A549 (cell line): ENCODE measurements around the gene RUNX2.

Experiments
- CTCF ChIP-seq: fragments of >200 bp; sonication (Bioruptor Twin); formaldehyde crosslinking; IDR thresholded peaks from 3 replicates; pipeline ENCODE4 v1.5.1; 2016
- ESRRA ChIP-seq: fragments of 150-350 bp; IDR thresholded peaks from 2 replicates; pipeline ENCODE4 v1.6.1; 2014; ENCODE audit warnings: mild to moderate bottlenecking, low read length, borderline replicate concordance
- MYC ChIP-seq: IDR thresholded peaks from 2 replicates; pipeline ENCODE4 v1.6.1; 2012; ENCODE audit warnings: mild to moderate bottlenecking, inconsistent platforms, low read length, improper control_type of control experiment, borderline replicate concordance
- POLR2A ChIP-seq: IDR thresholded peaks from 2 replicates; pipeline ENCODE4 v1.6.1; 2012; ENCODE audit warnings: mild to moderate bottlenecking, low read length
- RCOR1 ChIP-seq: fragments of 150-350 bp; IDR thresholded peaks from 2 replicates; pipeline ENCODE4 v1.6.1; 2014; ENCODE audit warnings: antibody characterized with exemption, low read length, low read depth

GRCh38 chr6:45442716-45443115 is 114.6 kb downstream of the RUNX2 start:
- TF ChIP-seq CTCF, result no peak
- TF ChIP-seq POLR2A, result no peak
- no peak for TF ChIP-seq ESRRA
- no peak for TF ChIP-seq RCOR1
- TF ChIP-seq MYC, result no peak
